Stimulated activated CD8-positive, alpha-beta memory T cell treated with anti-CD3 and anti-CD28 coated beads, Interleukin-7, amount 100 ng/mL, for 48 hours (primary cell): Measurements from ENCODE around the gene MCM10.
"Not testable (repeated sequence)": the region's sequence is repeated elsewhere in the genome, so short reads cannot be mapped to it uniquely, and the experiment has no call there.

ENCODE experiments used
- DNase-seq, 2 donors: peaks; one replicate each; pipeline ENCODE4 v3.0.0-alpha.2; 2020; ENCODE audit warnings: low read depth in 1 of 2; ENCODE audit errors: extremely low read depth in 1 of 2

MCM10 gene

DNA sequence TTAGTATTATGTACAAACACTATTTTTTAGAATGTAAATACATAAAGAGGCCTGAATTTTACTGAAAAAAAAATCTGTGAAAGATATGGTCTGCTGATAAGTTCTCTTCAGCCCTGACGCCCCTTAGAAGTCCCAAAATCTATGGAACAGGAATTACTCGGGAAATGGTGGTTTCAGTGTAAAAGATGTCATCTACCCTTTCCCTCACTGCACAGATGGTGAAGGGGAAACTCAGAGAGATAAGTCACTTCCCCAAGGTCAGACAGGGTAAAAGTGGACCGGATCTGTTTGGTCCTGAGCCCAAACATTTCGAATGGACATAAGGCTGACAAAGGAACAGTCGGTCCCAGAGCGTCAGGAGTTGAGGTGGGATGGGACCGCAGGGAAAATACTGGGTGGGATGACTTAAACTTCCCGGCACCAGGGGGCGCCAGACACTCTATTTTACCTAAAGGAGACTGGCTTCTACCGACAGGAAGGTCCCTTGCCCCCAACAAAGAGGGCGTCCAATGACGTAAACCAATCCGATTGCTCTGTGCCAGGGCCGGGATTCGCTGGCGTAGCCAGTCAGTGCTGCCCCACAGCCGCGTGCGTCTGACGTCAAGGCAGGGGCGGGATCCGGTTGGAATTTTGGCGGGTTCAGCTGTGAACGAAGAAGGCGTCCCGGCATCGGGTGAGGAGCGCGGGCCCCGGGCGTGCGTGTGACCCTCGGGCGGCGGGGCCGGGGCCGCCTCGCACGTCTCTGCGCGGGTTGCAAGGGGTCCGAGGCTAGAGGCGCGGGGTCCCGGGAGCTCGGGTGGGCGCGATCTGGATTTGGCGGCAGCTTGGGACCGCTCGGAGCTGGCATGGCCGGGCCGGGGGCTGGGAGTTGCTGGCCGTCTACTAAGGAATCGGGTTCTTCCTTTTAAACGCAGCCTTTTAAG lies at the start of gene MCM10:
Gene MCM10, plus strand, starts transcription at position 625 of the 923 bp plus-strand sequence. CDS start 2,645 bp downstream, outside the sequence.
- peak; percentile 96 to 98 for DNase-seq

DNA sequence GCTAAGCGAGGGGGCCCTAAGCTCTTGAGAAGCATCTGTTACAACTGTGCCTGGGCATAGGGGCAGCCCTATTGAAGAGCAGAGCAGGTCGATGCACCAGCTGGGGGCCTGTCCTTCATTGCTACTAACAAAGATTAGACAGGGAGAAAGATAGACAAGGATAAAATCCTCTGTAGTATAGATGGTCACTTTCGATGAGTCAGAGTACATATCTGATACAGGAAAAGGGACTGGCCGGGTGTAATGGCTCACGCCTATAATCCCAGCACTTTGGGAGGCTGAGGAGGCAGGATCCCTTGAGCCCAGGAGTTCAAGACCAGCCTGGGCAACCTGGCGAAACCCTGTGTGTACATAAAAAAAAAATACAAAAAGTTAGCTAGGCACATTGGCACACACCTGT lies 47.8 kb upstream of the MCM10 start:
- no peak for DNase-seq

DNA sequence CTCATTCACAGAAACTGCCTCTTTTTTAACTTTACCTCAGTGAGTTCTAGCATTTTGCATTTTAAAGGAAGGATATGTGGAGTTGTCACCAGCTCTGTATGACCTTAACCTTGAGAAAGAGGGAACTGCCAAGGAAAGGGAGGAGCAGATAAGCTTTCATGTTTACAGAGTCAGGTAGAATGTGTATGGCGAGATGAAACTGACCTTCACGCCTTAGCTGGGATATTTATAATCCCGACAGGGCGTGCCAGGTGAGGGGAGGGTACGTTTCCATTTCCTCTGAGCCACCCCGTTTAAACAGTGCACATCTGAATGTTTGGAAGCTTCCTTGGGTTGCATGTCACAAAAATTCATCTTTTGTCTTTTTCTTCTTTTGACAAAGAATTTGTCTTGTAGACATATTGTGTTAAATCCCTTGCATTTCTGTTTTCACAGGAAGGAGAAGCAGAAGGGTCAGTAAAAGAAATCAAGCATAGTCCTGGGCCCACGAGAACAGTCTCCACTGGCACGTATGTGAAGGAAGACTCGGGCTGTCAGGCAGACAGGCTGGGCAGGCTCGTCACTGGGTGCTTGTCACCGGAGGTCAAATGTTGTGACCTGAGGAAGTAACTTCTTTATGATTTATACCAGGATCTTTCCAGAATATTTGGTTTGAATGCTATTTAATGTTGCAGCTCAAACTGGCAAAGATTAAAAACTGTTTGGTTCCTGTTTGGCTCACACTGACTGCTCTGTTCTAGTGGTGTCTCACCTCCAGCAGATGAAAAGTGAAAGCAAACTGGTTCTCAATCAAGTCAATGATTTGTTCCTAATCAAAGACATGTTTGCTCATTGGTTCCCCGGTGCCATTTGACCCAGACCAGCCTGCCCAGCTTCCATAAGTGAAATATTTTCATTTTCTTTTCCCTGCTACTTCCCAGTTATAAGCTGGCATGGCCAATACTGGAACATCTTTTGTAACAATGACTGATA lies 45.2 kb upstream of the MCM10 start:
- DNase-seq, result no peak

- DNase-seq, result no peak
These were observed 43.2 kb upstream of the MCM10 start for GRCh38 chr10:13117841-13118783.

DNA sequence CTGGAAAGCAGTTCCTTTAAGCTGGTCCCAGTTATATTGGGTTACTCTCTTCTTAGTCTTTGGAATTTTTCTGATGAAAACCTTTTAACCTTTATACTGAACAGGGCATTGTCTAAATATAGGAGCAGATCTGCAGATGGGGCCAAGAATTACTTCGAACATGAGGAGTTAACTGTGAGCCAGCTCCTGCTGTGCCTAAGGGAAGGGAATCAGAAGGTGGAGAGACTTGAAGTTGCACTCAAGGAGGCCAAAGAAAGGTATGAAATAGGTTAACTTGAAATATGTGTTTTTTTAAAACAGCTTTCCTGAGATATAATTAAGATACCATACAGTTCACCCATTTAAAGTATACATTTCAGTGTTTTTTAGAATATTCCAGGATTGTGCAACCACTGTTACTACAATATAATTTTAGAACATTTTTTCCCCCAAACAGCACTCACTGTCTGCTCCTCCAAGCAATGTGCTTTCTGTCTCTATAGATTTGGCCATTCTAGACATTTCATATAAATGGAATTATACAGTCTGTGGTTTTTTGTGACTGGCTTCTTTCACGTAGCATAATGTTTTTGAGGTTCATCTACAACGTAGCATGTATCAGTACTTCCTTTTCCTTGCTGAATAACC lies 42.5 kb upstream of the MCM10 start:
- no peak for DNase-seq

DNA sequence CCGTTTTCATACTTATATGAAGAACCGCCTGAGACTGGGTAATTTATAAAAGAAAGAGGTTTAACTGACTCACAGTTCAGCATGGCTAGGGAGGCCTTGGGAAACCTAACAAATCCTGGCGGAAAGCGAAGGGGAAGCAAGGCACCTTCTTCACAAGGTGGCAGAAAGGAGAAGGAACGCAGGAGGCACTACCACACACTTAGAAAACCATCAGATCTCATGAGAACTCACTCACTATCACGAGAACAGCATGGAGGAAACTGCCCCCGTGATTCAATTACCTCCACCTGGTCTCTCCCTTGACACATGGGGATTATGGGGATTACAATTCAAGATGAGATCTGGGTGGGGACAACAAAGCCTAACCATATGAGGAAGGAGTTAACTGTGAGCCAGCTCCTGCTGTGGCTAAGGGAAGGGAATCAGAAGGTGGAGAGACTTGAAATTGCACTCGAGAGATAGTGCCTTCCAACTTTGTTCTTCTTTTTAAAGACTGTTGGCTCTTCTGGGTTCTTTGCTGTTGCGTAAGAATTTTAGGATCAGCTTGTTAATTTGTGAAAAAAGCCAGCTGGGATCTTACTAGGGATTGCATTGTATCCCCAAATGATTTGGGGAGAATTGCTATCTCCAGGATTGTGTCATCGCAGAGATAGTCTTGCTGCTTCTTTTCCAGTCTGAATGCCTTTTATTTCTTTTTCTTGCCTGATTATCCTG lies 40.4 kb upstream of the MCM10 start:
- DNase-seq, result no peak

- no peak for DNase-seq
These were observed 39.9 kb upstream of the MCM10 start for GRCh38 chr10:13121500-13121854.

DNA sequence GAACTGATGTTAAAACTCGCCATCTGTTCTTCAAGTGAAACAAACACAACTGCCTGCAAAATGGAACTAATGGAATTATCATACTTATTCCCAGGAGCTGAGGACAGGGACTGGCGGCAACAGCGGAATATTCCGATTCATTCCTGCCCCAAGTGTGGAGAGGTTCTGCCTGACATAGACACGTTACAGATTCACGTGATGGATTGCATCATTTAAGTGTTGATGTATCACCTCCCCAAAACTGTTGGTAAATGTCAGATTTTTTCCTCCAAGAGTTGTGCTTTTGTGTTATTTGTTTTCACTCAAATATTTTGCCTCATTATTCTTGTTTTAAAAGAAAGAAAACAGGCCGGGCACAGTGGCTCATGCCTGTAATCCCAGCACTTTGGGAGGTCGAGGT lies 24.7 kb upstream of the MCM10 start:
- DNase-seq, result no peak

DNA sequence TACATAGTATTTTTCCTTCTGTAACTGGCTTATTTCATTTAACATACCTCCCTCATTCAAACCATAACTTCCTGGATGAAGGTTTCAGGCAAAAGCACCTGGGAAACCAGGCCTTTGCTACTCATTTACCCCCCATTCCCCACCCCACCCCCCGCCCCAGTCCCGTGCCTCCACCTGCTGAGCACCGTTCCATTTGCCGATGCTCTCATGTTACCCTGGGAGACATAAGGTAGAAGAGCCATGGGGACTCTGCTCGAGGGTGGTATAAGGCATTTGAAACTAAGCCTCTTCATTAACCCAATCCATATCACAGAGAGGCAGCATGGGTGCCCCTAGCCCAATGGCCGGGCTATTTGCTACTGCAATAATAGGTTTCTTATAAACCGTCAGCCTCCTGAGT lies 22.2 kb upstream of the MCM10 start:
- no peak for DNase-seq

DNA sequence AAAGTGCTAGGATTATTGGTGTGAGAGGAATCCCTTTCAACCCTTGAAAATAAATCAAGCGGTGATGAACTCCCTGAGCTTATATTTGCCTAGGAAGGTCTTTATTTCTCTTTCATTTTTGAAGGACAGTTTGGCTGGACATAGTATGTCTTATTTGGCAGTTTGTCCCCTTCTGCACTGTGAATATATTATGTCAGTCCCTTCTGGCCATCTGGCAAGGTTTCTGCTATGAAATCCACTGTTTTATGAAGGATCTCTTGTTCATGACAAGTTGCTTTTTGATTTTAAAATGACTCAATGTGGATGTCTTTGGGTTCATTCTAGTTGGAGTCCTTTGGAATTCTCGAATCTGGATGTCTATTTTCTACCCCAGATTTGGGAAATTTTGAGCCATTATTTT lies 21.7 kb upstream of the MCM10 start:
- no peak for DNase-seq

DNA sequence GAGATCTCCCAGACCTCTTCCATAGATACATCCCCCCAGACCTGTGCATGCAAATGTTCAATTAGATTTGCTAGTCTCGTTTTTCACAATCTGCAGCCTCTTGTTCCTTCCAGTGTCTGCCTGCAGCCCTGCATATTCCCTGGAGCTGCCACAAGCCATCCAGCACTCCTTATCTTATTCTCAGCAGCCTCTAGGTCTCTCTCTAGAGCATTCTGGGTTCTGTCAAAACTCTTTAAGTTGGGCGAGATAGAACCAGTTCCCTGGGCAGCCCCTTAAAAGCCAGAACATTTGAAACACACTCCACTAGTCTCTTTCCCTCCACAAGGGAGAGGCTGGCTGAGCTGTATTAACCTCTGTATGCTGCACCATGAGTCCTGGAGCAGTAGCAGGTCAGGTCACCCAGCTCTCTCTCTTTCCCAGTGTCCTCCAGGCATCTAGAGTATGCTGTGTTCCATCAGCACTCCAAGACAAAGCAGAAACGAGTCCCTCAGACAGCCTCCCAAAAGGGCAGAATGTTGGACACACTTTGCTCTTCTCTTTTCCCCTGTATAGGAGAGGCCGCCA lies 20.6 kb upstream of the MCM10 start:
- no peak for DNase-seq

DNA sequence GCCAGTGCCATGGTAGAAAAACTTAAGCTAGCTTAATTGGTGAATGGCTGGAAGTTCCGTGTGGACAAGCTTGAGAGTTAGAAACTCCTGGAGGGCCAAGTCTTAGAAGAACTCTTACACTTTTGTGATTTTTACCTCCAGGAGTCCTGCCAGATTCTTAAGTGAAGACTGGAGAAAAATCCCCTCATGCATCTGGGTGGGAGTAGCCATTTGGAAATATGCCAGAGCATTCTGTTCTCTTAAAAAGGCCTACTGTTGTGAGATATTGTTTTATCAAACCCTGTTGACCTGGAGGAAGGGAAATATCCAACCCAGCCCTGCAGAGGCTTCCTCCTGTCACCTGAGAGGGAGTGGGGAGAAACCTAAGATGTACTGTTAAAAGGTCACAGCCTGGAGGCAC lies 17.6 kb upstream of the MCM10 start:
- no peak for DNase-seq

DNA sequence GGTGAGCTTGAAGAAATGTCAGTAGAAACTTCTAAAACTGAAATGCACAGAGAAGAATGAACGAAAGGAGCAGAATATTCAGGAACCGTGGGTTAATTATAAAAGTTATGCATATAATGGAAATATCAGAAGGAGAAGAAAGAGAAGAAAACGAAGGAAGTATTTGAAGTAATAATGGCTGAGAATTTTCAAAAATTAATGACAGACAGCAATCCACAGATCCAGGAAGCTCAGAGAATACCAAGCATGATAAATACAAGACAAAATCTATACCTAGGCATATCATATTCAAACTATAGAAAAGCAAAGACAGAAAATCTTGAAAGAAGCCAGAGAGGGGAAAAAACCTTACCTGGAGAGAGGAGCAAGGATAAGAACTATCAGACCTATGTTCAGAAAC lies 16.5 kb upstream of the MCM10 start:
- DNase-seq, result no peak

- DNase-seq, result no peak
These were observed 15.0 kb upstream of the MCM10 start for GRCh38 chr10:13146379-13146778.

- no peak for DNase-seq
These were observed 14.2 kb upstream of the MCM10 start for GRCh38 chr10:13147161-13147560.

DNA sequence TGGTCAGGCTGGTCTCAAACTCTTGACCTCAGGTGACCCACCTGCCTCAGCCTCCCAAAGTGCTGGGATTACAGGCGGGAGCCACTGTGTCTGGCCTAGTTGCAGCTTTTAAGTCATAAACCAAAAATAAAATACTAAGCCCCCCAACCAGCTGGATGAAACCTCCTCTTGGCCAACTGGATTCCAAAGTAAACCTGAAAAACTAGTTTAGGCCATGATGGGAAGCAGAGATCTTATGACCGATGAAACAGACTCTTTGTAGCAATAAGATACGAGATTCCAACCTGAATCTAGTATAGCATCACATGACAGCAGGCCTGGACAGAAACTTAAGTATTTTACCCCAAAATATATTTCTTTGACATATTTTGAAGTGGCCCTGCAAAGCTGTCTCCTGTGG lies 9.1 kb upstream of the MCM10 start:
- DNase-seq, result no peak

- not testable (repeated sequence) for DNase-seq
These were observed 5.5 kb upstream of the MCM10 start for GRCh38 chr10:13155860-13156259.

- no peak for DNase-seq
These were observed 3.0 kb upstream of the MCM10 start for GRCh38 chr10:13158401-13158800.

DNA sequence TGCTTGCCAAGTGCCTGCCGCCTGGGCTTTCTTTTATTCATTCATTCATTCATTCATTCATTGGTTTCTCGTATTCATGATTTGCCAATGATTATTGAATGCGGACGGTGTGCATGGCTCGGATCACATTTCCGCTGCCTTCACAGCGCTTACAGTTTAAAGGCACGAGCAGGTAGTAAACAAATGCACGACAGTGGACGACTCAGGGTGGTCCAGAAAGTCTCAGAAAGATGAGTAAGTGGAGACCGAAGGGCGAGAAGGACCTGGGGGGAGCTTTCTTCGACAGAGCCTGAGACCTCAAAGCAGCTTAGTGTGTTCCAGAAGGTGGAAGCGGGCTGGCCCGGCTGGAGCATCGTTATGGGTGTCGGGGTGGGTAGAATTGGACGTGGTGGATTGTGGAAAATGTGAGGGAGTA lies 506 bp downstream of the MCM10 start:
- DNase-seq, result no peak
